PC-9 (cell line): Measurements from ENCODE around the gene USP4. TPM values are rescaled to one million over a fixed set of nuclear protein-coding genes. Genes with fewer than 3 reads are reported as not detected.
A peak's percentile ranks its signal among the peaks of the same experiment; 100 is the strongest.
"Not testable (repeated sequence)": the region's sequence is repeated elsewhere in the genome, so short reads cannot be mapped to it uniquely, and the experiment has no call there.

ENCODE experiments used
- BruUV-seq: library from RNA; stranded (reverse); fragments of 400-500 nt; replicated peaks from 2 replicates; lab custom pipeline; 2021; lab: Mats Ljungman, UMichigan
- CTCF ChIA-PET: fragments of 300-600 bp; sonication (Branson Sonifier 250); formaldehyde crosslinking; loops from one replicate; lab custom pipeline; 2022; ENCODE audit warnings: antibody characterized with exemption; lab: Charles Lee
- POLR2A ChIA-PET: fragments of 300-600 bp; sonication (Branson Sonifier 250); formaldehyde crosslinking; loops from one replicate; lab custom pipeline; 2022; ENCODE audit warnings: antibody characterized with exemption; ENCODE audit not compliant: unreplicated experiment; lab: Charles Lee
- DNase-seq, 2 experiments: peaks; one replicate each; pipeline versions ENCODE4 v3.0.0 to v3.0.0-alpha.2; 2015 to 2022; ENCODE audit warnings: mixed read lengths in 1 of 2
- H2AFZ ChIP-seq: fragments of 200-600 bp; sonication (generic); 2 replicates; pipeline ENCODE4 v1.8.1; 2017; ENCODE audit warnings: antibody characterized with exemption
- H3F3A ChIP-seq: fragments of 200-600 bp; sonication (generic); 2 replicates; pipeline ENCODE4 v1.8.1; 2017; ENCODE audit warnings: antibody characterized with exemption, mild to moderate bottlenecking, low read depth; ENCODE audit not compliant: insufficient read depth
- H3K27ac ChIP-seq: fragments of 200-600 bp; sonication (generic); 2 replicates; pipeline ENCODE4 v1.6.1; 2016; ENCODE audit warnings: mixed run types
- H3K27me3 ChIP-seq: fragments of 200-600 bp; sonication (generic); 2 replicates; pipeline ENCODE4 v1.6.1; 2016; ENCODE audit warnings: low read depth, mixed run types; ENCODE audit not compliant: insufficient read depth
- H3K36me3 ChIP-seq: fragments of 200-600 bp; sonication (generic); 2 replicates; pipeline ENCODE4 v1.6.1; 2016; ENCODE audit warnings: low read depth, mixed run types
- H3K4me1 ChIP-seq: fragments of 200-600 bp; sonication (generic); replicated peaks from 2 replicates; pipeline ENCODE4 v1.6.1; 2016; ENCODE audit warnings: mixed run types; ENCODE audit not compliant: insufficient read depth
- H3K4me2 ChIP-seq: fragments of 200-600 bp; sonication (generic); 2 replicates; pipeline ENCODE4 v1.6.1; 2017; ENCODE audit warnings: mixed run types
- H3K4me3 ChIP-seq: fragments of 200-600 bp; sonication (generic); 2 replicates; pipeline ENCODE4 v1.6.1; 2016; ENCODE audit warnings: mixed run types
- H3K79me2 ChIP-seq: fragments of 200-600 bp; sonication (generic); 2 replicates; pipeline ENCODE4 v1.6.1; 2017; ENCODE audit warnings: low read depth, mixed run types
- H3K9me2 ChIP-seq: fragments of 200-600 bp; sonication (generic); 2 replicates; pipeline ENCODE4 v1.8.1; 2017; ENCODE audit warnings: mild to moderate bottlenecking; ENCODE audit not compliant: insufficient read depth
- H3K9me3 ChIP-seq: fragments of 200-600 bp; sonication (generic); 2 replicates; pipeline ENCODE4 v1.8.1; 2016; ENCODE audit warnings: low read depth; ENCODE audit not compliant: insufficient read depth
- H4K20me1 ChIP-seq: fragments of 200-600 bp; sonication (generic); 2 replicates; pipeline ENCODE4 v1.8.1; 2017; ENCODE audit not compliant: insufficient read depth
- EZH2 ChIP-seq: fragments of 200-600 bp; sonication (generic); IDR thresholded peaks from 2 replicates; pipeline ENCODE4 v1.8.0; 2017; ENCODE audit warnings: antibody characterized with exemption, low read depth
- intact Hi-C: fragments of 100-400 bp; cut with micrococcal nuclease; formaldehyde crosslinking; loops from one replicate; pipeline ENCODE4 v1.10.0; 2022; ENCODE audit not compliant: unreplicated experiment
- total RNA-seq: library from RNA; stranded (reverse); gene quantifications from 2 replicates; pipeline ENCODE4 v1.2.3, GENCODE V29; 2021
- TF ChIP-seq, protein P1 (sequence below): fragments of 200-600 bp; sonication (generic); conservative IDR thresholded peaks from 2 replicates; pipeline ENCODE4 v1.6.1; 2017; ENCODE audit warnings: mixed run types, antibody characterized with exemption, mild to moderate bottlenecking, moderate library complexity

USP4 gene
- total RNA-seq, 1 experiment from 2014 or later, result 42.9 TPM

- Histone ChIP-seq H3F3A (peaks cover 12% of the 10 kb centered on the region), H3K4me3 (no peak overlapping the region), H3K27ac (peak overlapping the region; percentile 87), H3K27me3 (no peaks in the 10 kb centered on the region), H3K9me3 (peaks cover 20% of the 10 kb centered on the region; the same call in 1 of the 2 replicates), H3K4me2 (0 out of 2 replicates have a peak overlapping the region, but pooled peaks have one; percentile 27), H2AFZ (no peak overlapping the region), H4K20me1 (no peaks in the 10 kb centered on the region), H3K79me2 (no peaks in the 10 kb centered on the region), H3K9me2 (no peaks in the 10 kb centered on the region), H3K36me3 (no peaks in the 10 kb centered on the region), H3K4me1 (peaks cover 12% of the 10 kb centered on the region; the same call in 1 of the 2 replicates)
- DNase-seq, result peak; percentile 33 to 72
- ChIA-PET POLR2A (no interaction called here), CTCF (interaction anchor here (0.5 kb wide), 1 partner anchor 169 kb away, joined by 6 read pairs; no protein-coding TSS in a partner anchor)
- no TSS peak for BruUV-seq
- TF ChIP-seq, protein P1, sequence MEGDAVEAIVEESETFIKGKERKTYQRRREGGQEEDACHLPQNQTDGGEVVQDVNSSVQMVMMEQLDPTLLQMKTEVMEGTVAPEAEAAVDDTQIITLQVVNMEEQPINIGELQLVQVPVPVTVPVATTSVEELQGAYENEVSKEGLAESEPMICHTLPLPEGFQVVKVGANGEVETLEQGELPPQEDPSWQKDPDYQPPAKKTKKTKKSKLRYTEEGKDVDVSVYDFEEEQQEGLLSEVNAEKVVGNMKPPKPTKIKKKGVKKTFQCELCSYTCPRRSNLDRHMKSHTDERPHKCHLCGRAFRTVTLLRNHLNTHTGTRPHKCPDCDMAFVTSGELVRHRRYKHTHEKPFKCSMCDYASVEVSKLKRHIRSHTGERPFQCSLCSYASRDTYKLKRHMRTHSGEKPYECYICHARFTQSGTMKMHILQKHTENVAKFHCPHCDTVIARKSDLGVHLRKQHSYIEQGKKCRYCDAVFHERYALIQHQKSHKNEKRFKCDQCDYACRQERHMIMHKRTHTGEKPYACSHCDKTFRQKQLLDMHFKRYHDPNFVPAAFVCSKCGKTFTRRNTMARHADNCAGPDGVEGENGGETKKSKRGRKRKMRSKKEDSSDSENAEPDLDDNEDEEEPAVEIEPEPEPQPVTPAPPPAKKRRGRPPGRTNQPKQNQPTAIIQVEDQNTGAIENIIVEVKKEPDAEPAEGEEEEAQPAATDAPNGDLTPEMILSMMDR, result no peak
- TF ChIP-seq EZH2, result no peak
- intact Hi-C loops, result loop anchor here (5.0 kb wide), 1 partner anchor 66 kb away; the partner anchor contains the start of gene KLHDC8B
Observed at GRCh38 chr3:49238274-49239127, 101.4 kb downstream of the USP4 start.

DNA sequence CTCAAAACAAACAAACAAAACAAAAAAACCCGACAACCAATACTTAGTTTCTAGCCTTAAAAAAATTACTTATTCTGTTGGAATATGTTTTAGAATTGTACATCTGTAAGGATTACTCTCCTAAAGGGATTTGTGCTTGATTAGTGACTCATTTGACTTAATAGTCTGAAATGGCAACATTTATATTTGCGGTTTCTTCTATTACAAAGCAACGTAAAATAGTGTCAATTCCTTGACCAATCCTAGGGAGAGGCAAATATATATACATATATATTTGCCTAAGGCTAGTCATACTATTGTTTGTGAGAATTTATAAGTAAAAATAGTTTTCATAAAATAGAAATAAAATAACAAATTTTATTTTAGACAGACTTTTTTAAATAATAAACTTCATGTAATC, 102.5 kb downstream of the USP4 start:
- Histone ChIP-seq H4K20me1 (no peaks in the 10 kb centered on the region), H3K4me3 (no peak overlapping the region), H3K9me3 (peaks cover 20% of the 10 kb centered on the region; the same call in 1 of the 2 replicates), H2AFZ (no peak overlapping the region), H3K79me2 (no peaks in the 10 kb centered on the region), H3K36me3 (no peaks in the 10 kb centered on the region), H3K27me3 (no peaks in the 10 kb centered on the region), H3F3A (peaks cover 12% of the 10 kb centered on the region), H3K9me2 (no peaks in the 10 kb centered on the region), H3K4me1 (peaks cover 12% of the 10 kb centered on the region; the same call in 1 of the 2 replicates), H3K4me2 (no peak overlapping the region), H3K27ac (no peak overlapping the region)
- TF ChIP-seq, protein P1, result no peak
- TF ChIP-seq EZH2, result no peak
- no TSS peak for BruUV-seq
- POLR2A ChIA-PET, result no interaction called here
- CTCF ChIA-PET, result no interaction called here
- intact Hi-C loops, result loop anchor here (5.0 kb wide), 1 partner anchor 65 kb away; the partner anchor contains the start of gene KLHDC8B
- DNase-seq, result no peak

GRCh38 chr3:49236226-49236625, 103.6 kb downstream of the USP4 start:
- BruUV-seq, result no TSS peak
- no peak overlapping the region for H3K4me2 ChIP-seq
- H4K20me1 ChIP-seq, result no peaks in the 10 kb centered on the region
- H2AFZ ChIP-seq, result no peak overlapping the region
- no peaks in the 10 kb centered on the region for H3K27me3 ChIP-seq
- DNase-seq, result no peak
- no peaks in the 10 kb centered on the region for H3K36me3 ChIP-seq
- peaks cover 12% of the 10 kb centered on the region for H3F3A ChIP-seq
- no peaks in the 10 kb centered on the region for H3K9me2 ChIP-seq
- intact Hi-C loops, result loop anchor here (5.0 kb wide), 1 partner anchor 64 kb away; the partner anchor contains the start of gene KLHDC8B
- TF ChIP-seq EZH2, result no peak
- TF ChIP-seq, protein P1, result no peak
- H3K9me3 ChIP-seq, result peaks cover 20% of the 10 kb centered on the region; the same call in 1 of the 2 replicates
- H3K4me3 ChIP-seq, result no peak overlapping the region
- ChIA-PET POLR2A (no interaction called here), CTCF (no interaction called here)
- peaks cover 12% of the 10 kb centered on the region; the same call in 1 of the 2 replicates for H3K4me1 ChIP-seq
- H3K27ac ChIP-seq, result no peak overlapping the region
- no peaks in the 10 kb centered on the region for H3K79me2 ChIP-seq

DNA sequence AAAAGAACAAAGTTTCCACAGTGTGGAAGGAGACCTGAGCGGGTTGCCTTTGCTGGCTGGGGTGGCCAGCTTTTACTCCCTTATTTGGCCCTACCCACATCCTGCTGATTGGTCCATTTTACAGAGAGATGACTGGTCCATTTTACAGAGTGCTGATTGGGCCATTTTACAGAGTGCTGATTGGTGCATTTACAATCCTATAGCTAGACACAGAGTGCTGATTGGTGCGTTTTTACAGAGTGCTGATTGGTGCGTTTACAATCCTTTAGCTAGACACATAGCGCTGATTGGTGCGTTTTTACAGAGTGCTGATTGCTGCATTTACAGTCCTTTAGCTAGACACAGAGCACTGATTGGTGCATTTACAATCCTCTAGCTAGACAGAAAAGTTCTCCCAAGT, 111.0 kb downstream of the USP4 start:
- H4K20me1 ChIP-seq, H2AFZ ChIP-seq, POLR2A ChIA-PET, intact Hi-C loops, BruUV-seq, H3K4me3 ChIP-seq, H3K27ac ChIP-seq, H3K36me3 ChIP-seq, H3K4me2 ChIP-seq, H3F3A ChIP-seq, H3K9me2 ChIP-seq, H3K79me2 ChIP-seq, H3K27me3 ChIP-seq, DNase-seq, H3K4me1 ChIP-seq, CTCF ChIA-PET, H3K9me3 ChIP-seq: not testable (repeated sequence)
